Uterus (tissue), 4 donors: ENCODE measurements around the gene OCIAD1. TPM values are rescaled to one million over a fixed set of nuclear protein-coding genes. Genes with fewer than 3 reads are reported as not detected.

Experiments
- DNase-seq, 2 donors: peaks; one replicate each; pipeline ENCODE4 v3.0.0-alpha.2; 2019 to 2020
- H3K27ac ChIP-seq, 2 donors: fragments of 200-600 bp; sonication (generic); 1 replicate in 1 of 2; 2 replicates in 1 of 2; pipeline ENCODE4 v1.5.1; 2016 to 2018
- H3K27me3 ChIP-seq, 2 donors: fragments of 200-600 bp; sonication (generic); one replicate each; pipeline ENCODE4 v1.5.1; 2018 to 2019; ENCODE audit warnings: control low read depth in 1 of 2
- H3K36me3 ChIP-seq, 2 donors: fragments of 200-600 bp; sonication (generic); one replicate each; pipeline ENCODE4 v1.5.1; 2019; ENCODE audit warnings: control low read depth in 1 of 2
- H3K4me1 ChIP-seq, 2 donors: fragments of 200-600 bp; sonication (generic); one replicate each; pipeline ENCODE4 v1.5.1; 2018 to 2019; ENCODE audit warnings: control low read depth in 1 of 2
- H3K4me3 ChIP-seq, 2 donors: fragments of 200-600 bp; sonication (generic); 1 replicate in 1 of 2; 2 replicates in 1 of 2; pipeline ENCODE4 v1.5.1; 2018 to 2019; ENCODE audit warnings: mild to moderate bottlenecking in 1 of 2
- H3K9me3 ChIP-seq, 2 donors: fragments of 200-600 bp; sonication (generic); one replicate each; pipeline ENCODE4 v1.5.1; 2019; ENCODE audit warnings: control low read depth in 1 of 2
- CTCF ChIP-seq, 4 experiments: fragments of 200-600 bp in 2 of 4; fragments of 450-650 bp in 2 of 4; sonication (generic) in 2 of 4; IDR thresholded peaks; one replicate each; pipeline ENCODE4 v1.5.1; 2016 to 2019; ENCODE audit warnings: antibody characterized with exemption in 4 of 4, mild to moderate bottlenecking in 2 of 4, moderate library complexity in 1 of 4
- POLR2A ChIP-seq, 2 donors: fragments of 450-650 bp; IDR thresholded peaks; one replicate each; pipeline ENCODE4 v1.6.1; 2016; ENCODE audit warnings: antibody characterized with exemption in 2 of 2, mild to moderate bottlenecking in 1 of 2, moderate library complexity in 1 of 2
- intact Hi-C: fragments of 100-400 bp; cut with DNase I; formaldehyde crosslinking; loops from one replicate; pipeline ENCODE4 v1.15.1; 2023; ENCODE audit warnings: low total_unique reads
- total RNA-seq, 4 donors: library from RNA; depleted of rRNA in 3 of 4; stranded (reverse); fragments of >200 nt in 3 of 4; gene quantifications; one replicate each; pipeline versions ENCODE4 v1.1.0 to v1.2.4, GENCODE V29; 2014 to 2023
- donor health status: DM: yes; HTN: yes; CAD: no.

OCIAD1 gene
- total RNA-seq, 4 donors from 2014 or later: 127 to 683 (median 166) TPM

- H3K9me3 ChIP-seq: no peaks in the 10 kb centered on the region
- H3K36me3 ChIP-seq: no peaks in the 10 kb centered on the region
- H3K27me3 ChIP-seq: no peaks in the 10 kb centered on the region
- no peak overlapping the region for H3K4me3 ChIP-seq
- DNase-seq: no peak
- TF ChIP-seq CTCF (IDR thresholded peaks at IDR 0.05) (no peak), POLR2A (IDR thresholded peaks at IDR 0.05) (no peak)
- no peaks in the 10 kb centered on the region for H3K4me1 ChIP-seq
- no peak overlapping the region for H3K27ac ChIP-seq
- intact Hi-C loops: no loop called here
Observed at GRCh38 chr4:48790561-48790960, 40.3 kb upstream of the OCIAD1 start.

- Histone ChIP-seq H3K4me1 (no peaks in the 10 kb centered on the region), H3K27me3 (no peaks in the 10 kb centered on the region), H3K27ac (no peak overlapping the region), H3K4me3 (no peak overlapping the region), H3K9me3 (no peaks in the 10 kb centered on the region), H3K36me3 (no peaks in the 10 kb centered on the region)
- no peak for DNase-seq
- intact Hi-C loops: no loop called here
- TF ChIP-seq POLR2A (IDR thresholded peaks at IDR 0.05) (no peak), CTCF (IDR thresholded peaks at IDR 0.05) (no peak)
Observed at GRCh38 chr4:48791313-48791712, 39.6 kb upstream of the OCIAD1 start.

GRCh38 chr4:48792348-48793006 lies 38.4 kb upstream of the OCIAD1 start:
- no peaks in the 10 kb centered on the region for H3K9me3 ChIP-seq
- no peak for DNase-seq
- no peak overlapping the region for H3K4me3 ChIP-seq
- peak overlapping the region in 1 of 2 donors; percentile 39 for H3K27ac ChIP-seq
- no peaks in the 10 kb centered on the region for H3K4me1 ChIP-seq
- intact Hi-C loops: no loop called here
- TF ChIP-seq POLR2A (IDR thresholded peaks at IDR 0.05): no peak
- TF ChIP-seq CTCF (IDR thresholded peaks at IDR 0.05): no peak
- H3K36me3 ChIP-seq: no peaks in the 10 kb centered on the region
- no peaks in the 10 kb centered on the region for H3K27me3 ChIP-seq

GRCh38 chr4:48795108-48795507 lies 35.8 kb upstream of the OCIAD1 start:
- Histone ChIP-seq H3K9me3 (no peaks in the 10 kb centered on the region), H3K4me1 (no peaks in the 10 kb centered on the region), H3K27ac (no peak overlapping the region), H3K4me3 (no peak overlapping the region), H3K36me3 (no peaks in the 10 kb centered on the region), H3K27me3 (no peaks in the 10 kb centered on the region)
- intact Hi-C loops: no loop called here
- no peak for TF ChIP-seq POLR2A (IDR thresholded peaks at IDR 0.05)
- TF ChIP-seq CTCF (IDR thresholded peaks at IDR 0.05): no peak
- no peak for DNase-seq

GRCh38 chr4:48796191-48796926 lies 34.5 kb upstream of the OCIAD1 start:
- Histone ChIP-seq H3K27ac (no peak overlapping the region), H3K4me3 (no peak overlapping the region), H3K4me1 (no peaks in the 10 kb centered on the region), H3K9me3 (no peaks in the 10 kb centered on the region), H3K27me3 (no peaks in the 10 kb centered on the region), H3K36me3 (no peaks in the 10 kb centered on the region)
- no peak for TF ChIP-seq POLR2A (IDR thresholded peaks at IDR 0.05)
- no peak for TF ChIP-seq CTCF (IDR thresholded peaks at IDR 0.05)
- DNase-seq: no peak
- intact Hi-C loops: no loop called here
